Mononuclear cell (primary cell): Measurements from ENCODE around the gene PLEKHG4. TPM values are rescaled to one million over a fixed set of nuclear protein-coding genes. Genes with fewer than 3 reads are reported as not detected.
A peak's percentile ranks its signal among the peaks of the same experiment; 100 is the strongest.

Experiments
- H3K27me3 ChIP-seq: 2 replicates; pipeline ENCODE4 v1.6.0; 2011; ENCODE audit warnings: low read length, control low read depth; ENCODE audit not compliant: insufficient read depth
- H3K4me1 ChIP-seq: 2 replicates; pipeline ENCODE4 v1.5.1; 2011; ENCODE audit warnings: mild to moderate bottlenecking, low read length, control low read depth; ENCODE audit not compliant: insufficient read depth
- H3K4me3 ChIP-seq: 2 replicates; pipeline ENCODE4 v1.5.1; 2011; ENCODE audit warnings: mild to moderate bottlenecking, low read length, moderate library complexity
- H3K9me3 ChIP-seq: 2 replicates; pipeline ENCODE4 v1.5.1; 2011; ENCODE audit warnings: low read depth, mild to moderate bottlenecking, control low read depth, low read length
- total RNA-seq: library from RNA; depleted of rRNA; stranded (reverse); fragments of >200 nt; gene quantifications from one replicate; pipeline ENCODE4 v1.2.3, GENCODE V29; 2012

The PLEKHG4 gene
- total RNA-seq, 1 donor = 4.0 TPM

DNA sequence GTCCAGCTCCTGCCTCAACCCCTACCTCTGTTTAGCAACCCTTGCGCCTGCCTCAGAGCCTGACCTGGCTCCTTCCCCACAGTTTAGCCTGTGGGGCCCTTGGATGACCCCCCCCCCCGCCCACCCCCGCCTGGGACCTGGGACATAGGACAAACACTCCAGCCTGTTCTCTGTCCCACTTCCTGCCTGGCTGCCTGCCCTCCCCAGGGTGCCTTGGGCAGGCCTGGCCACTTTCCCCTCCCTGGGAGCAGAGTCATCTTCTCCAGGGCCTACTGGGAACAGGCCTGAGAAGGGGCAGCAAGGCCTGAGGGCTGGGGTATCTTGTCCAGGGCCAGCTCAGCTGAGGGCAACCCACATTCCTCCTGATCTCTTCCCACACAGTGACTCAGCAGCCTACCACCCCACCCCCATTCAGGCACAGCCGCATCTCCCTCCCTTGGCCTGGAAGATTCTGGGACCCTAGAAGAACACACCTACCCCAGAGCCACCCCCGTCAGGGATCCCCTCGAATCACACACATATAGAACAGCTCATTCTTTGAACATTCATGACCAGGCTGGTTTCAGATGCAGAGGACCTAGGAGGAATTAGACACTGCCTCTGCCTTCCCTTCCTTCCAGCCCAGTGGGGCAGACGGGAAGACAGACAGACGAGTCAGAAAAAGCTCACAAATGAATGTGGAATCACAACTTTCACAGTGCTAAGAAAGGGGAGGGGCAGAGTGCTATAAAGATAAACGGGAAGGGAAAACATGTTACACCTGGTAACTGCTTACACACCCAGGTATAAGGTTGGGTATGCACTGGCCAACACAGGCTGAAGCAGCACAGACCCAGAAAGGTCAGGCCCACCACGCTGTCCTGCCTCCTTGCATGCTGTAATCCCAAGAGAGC is 38.1 kb upstream of the PLEKHG4 start:
- Histone ChIP-seq H3K4me3 (no peak overlapping the region), H3K27me3 (no peaks in the 10 kb centered on the region), H3K9me3 (no peaks in the 10 kb centered on the region), H3K4me1 (peaks cover 49% of the 10 kb centered on the region)

DNA sequence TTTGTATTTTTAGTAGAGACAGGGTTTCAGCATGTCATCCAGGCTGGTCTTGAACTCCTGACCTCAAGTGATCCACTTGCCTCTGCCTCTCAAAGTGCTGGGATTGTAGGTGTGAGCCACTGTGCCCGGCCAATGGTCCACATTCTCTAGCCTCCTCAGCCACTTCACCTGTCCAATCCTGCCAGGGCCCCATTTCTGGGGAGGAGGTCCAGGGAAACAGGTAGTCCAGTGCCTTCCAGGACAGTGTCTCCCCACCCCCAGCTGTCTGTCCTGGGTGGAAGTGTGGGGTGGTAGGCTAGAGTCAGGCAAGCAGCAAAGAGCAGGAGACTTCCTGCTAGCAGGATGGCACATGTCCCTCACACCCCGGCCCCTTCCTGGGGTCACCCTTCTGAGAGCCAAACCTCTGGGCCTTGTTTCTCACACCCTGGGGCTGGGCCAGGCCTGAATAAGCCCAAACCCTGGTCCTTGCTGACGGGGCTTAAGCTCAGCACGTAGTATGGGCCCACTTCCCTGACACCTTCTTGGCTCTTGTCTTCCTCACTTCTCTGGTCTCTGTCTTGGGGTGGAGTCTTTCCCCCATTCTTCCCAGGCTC is 37.1 kb upstream of the PLEKHG4 start:
- Histone ChIP-seq H3K4me3 (no peak overlapping the region), H3K4me1 (peaks cover 55% of the 10 kb centered on the region), H3K27me3 (no peaks in the 10 kb centered on the region), H3K9me3 (no peaks in the 10 kb centered on the region)

DNA sequence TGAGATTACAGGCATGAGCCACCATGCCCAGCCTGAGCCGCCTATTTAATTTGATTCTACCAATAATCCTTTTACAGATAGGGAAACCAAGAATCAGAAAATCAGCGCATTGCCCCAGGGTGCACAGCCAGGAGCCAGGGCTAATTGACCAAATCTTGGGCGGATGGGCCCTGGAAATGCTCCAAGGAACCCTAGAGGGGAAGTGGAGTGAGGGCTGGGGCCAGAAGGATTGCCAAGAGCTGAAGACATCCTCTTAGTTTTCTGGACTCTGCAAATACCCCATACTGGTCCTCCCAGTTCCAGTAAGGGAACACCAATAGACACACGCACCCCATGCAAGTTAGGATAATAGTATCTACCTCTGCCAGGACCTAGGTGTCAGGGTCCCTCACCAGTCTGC is 35.9 kb upstream of the PLEKHG4 start:
- Histone ChIP-seq H3K4me1 (peaks cover 66% of the 10 kb centered on the region), H3K27me3 (peaks cover 3% of the 10 kb centered on the region), H3K9me3 (no peaks in the 10 kb centered on the region), H3K4me3 (no peak overlapping the region)

DNA sequence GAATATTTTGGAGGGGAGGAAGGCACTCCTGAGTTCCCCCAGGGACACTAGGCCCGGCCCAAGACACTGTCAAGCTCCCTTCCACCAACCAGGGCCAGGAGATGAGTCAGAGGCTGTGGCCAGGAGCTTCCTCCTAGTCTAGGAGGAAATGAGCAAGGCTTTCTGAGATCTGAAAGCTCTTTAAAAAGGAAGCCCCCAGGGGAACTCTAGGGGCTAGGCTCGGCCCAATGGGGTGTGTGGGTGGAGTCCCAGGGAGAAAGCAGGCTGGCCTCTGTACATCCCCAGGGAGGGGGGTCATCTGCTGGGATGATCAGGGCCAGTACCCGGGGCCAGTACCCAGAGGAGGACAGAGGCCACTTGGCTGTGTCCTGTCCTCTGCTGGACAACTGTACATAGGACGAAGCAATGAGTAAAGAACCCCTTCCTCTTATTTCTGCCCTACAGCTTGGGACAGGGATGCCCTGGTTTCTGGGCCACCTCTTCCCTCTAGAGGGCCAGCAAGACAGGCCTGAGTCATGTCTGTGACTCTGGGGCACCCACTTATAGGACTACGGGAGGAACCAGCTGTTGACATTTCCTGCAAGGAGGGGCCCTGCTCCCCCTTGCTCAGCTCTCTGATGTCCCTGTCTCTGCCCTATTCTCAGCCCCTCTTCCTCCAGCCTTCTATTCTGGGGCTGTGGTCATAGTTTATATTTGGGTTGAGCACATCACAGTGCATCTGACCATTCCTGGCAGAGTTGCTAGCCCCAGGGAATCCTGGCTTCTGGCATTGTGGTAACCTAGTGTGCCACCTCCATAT is 34.7 kb upstream of the PLEKHG4 start:
- Histone ChIP-seq H3K4me3 (peak overlapping the region; percentile 6), H3K9me3 (no peaks in the 10 kb centered on the region), H3K4me1 (peaks cover 76% of the 10 kb centered on the region), H3K27me3 (peaks cover 10% of the 10 kb centered on the region)

DNA sequence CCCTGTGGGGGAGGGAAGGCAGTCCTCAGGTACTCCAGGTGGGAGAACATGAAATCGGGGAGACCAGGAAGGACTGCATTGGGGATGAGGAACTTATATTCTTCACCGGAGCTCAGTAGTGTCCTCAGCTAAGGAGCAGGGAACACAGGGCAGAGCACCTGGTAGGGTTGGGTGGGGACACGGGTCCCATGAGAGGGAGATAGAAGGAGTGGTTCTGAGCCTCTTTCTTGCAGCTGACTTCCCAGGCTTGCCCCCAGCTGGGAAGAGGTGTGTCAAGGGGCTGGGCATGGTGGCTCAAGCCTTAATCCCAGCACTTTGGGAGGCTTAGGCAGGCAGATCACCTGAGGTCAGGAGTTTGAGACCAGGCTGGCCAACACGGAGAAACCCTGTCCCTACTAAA is 34.1 kb upstream of the PLEKHG4 start:
- H3K27me3 ChIP-seq = peaks cover 16% of the 10 kb centered on the region
- no peaks in the 10 kb centered on the region for H3K9me3 ChIP-seq
- H3K4me1 ChIP-seq = peaks cover 77% of the 10 kb centered on the region
- H3K4me3 ChIP-seq = peak overlapping the region; percentile 6

DNA sequence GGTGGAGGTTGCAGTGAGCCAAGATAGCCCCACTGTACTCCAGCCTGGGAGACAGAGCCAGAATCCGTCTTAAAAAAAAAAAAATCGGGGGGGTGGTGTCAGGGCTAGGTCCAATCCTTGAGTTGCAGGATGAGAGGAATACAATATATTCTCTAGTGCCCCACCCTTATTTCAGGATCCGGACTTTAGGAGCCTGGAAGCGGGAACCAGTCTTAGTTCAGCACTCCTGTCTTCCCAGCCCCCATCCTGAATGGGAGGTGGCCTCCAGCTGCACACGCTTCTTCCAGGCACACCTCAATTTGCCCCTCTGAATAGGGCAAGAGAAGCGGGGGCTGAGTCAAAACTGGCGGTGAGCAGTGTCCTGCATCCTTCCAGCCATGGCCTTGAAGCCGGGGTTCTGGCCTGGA is 33.7 kb upstream of the PLEKHG4 start:
- Histone ChIP-seq H3K9me3 (no peaks in the 10 kb centered on the region), H3K4me1 (peaks cover 77% of the 10 kb centered on the region), H3K4me3 (peak overlapping the region; percentile 68), H3K27me3 (peaks cover 21% of the 10 kb centered on the region)

DNA sequence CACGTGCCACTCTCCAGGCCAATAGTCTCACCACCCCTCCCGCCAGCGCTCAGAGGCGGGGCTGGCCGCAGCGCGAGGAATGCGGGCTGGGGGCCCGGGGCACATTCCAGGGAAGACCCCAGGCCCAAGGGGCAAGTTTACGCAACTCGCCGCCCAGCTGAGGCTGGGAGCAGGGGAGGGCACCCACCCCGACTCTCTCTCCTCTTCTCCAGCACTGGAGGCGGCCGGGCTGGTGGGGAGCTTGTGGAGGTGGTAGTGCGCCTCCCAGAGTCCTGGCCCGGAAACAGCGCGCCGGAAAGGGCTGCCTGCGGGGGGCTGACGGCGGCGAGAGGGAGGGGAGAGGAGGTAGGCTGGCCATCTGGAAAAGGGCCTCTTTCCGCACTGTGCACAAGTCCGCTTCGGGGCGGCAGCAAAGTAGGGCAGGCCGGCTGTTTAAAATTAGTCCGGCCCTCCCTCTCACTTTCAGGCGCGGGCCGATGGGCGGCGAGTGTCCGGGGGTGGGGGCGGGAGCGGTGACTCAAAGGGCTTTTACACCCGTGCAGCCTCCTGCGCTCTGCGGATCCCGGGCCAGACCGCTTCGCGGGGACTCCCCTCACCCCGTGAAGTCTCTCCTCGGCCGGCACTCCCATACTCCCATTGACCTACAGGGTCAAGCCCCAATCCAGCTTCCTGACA is 33.1 kb upstream of the PLEKHG4 start:
- Histone ChIP-seq H3K4me1 (peaks cover 76% of the 10 kb centered on the region), H3K27me3 (peaks cover 21% of the 10 kb centered on the region), H3K9me3 (no peaks in the 10 kb centered on the region), H3K4me3 (peak overlapping the region; percentile 68)

DNA sequence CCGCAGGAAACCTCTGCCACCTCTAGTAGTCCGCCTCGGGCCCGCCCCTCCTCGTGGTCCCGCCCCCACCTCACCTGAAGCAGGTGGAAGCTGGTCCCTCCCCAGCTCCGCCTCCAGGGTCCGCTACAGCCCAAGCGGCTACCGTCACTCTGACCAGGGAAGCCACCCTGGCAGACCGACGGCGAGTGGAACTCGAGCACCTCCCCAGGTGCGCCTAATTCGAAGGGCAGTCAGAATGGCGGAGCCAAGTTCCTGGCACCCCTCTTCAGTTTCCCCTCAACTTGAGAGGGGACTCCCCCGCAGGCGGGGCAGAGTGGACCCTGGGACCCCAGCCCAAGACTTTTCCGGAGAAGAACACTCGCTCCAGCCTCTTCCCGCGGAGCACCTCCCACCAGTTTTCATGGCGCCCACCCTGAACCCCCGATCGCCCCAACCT is 32.6 kb upstream of the PLEKHG4 start:
- H3K4me1 ChIP-seq = peaks cover 71% of the 10 kb centered on the region
- peaks cover 21% of the 10 kb centered on the region for H3K27me3 ChIP-seq
- no peaks in the 10 kb centered on the region for H3K9me3 ChIP-seq
- H3K4me3 ChIP-seq = peak overlapping the region; percentile 68

DNA sequence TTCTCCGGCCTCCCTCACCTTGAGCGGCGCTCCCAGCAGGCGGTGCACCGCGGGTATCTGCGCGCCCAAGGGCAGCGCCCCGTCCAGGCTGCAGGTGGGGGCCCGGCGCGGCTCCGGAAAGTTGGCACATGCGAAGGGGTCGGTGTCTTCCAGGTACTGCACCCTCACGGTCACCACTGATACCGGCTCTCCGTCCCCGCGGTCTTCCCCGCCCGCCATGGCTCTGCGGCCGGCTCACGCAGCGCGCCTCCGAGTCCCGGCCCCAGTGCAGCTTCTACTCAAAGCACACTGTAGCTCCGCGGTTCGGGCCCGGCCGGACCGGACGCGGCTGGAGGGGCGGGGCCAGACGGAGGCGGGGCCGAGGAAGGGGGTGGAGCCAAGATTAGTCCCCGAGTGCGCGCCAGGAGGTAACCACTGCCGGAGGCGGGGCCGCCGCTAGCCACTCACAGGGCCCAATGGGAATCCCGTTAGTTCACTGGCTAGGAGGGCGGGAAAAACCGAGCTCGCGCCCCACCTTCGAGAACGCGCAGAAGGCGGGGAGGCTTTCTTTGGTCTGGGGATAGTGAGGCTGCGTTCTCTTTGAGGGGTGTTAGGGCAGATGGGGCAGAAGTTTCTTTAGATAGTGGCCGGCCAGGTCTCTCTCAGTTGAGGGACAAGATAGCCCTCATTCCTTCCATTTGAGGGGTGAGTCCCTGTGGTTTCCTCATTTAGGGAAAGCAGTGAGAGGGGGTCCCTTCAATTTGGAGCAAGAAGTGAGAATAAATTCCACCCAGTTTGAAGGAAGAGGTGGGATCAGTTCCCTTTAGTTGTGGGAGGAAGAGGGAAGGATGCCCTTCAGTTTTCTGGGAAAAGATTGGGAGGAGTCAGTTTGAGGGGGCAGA is 31.9 kb upstream of the PLEKHG4 start, which contains the start of gene FHOD1:
FHOD1 (minus strand) TSS at position 290 of the 881 bp plus-strand sequence; CDS start at position 219, 71 bp downstream.
- no peaks in the 10 kb centered on the region for H3K9me3 ChIP-seq
- peaks cover 21% of the 10 kb centered on the region for H3K27me3 ChIP-seq
- peaks cover 65% of the 10 kb centered on the region for H3K4me1 ChIP-seq
- H3K4me3 ChIP-seq = peak within 1 kb of the TSS; percentile 68

DNA sequence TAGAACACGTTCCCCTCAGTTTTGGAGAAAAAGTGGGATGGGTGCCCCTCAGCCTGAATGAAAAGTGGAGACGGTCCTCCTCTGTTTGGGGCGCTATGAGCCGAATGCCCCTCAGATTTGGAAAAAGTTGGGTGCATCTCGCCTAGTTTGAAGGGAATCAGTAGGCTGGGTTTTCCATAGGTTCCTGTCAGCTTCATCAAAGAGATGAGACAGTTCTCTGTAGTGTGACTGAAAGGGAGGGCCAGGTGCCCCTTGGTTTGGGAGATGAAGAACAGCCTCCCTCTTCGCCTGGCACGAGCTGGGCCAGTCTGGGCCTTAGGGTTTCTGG is 31.3 kb upstream of the PLEKHG4 start:
- no peaks in the 10 kb centered on the region for H3K9me3 ChIP-seq
- peak overlapping the region; percentile 68 for H3K4me3 ChIP-seq
- peaks cover 60% of the 10 kb centered on the region for H3K4me1 ChIP-seq

DNA sequence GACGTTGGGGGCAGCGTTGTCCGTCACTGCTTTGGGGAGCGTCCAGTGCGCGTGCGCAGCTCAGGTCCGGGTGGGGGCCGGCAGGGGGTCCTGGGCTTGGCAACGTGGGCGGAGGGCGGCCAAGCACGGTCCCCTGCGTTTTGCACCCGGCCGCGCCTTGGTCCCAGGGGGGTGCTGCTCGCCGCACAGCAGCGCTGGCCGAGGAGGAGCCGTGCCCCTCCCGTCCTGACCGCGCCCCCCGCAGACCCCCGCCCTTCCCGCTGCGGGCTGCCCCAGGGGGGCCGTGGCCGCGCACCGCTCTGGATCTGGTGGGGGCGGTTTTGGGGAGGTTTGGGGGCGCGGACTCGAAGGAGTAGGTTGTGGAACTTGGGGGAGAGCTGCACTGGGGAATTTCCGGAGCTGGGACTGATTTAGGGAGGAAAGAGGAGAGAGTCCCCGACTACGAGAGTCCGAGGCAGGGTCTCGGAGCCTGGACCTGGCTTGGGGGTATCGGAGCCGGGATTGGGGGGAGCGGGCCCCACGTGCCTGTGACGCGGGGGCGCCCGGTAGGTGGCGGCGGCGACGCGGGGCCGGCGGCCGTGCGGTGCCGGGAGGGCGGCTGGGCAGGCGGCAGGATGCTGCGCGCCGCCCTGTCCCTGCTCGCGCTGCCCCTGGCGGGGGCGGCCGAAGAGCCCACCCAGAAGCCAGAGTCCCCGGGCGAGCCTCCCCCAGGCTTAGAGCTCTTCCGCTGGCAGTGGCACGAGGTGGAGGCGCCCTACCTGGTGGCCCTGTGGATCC is 30.7 kb upstream of the PLEKHG4 start, which contains the start of gene SLC9A5:
SLC9A5 (plus strand) TSS at position 579 of the 777 bp plus-strand sequence; CDS start at position 615, 36 bp downstream.
- Histone ChIP-seq H3K4me1 (peaks cover 55% of the 10 kb centered on the region), H3K9me3 (no peaks in the 10 kb centered on the region), H3K4me3 (peak within 1 kb of the TSS; percentile 68), H3K27me3 (peaks cover 21% of the 10 kb centered on the region)

More for the DNA sequence above, 31.3 kb upstream of the PLEKHG4 start:
- H3K27me3 ChIP-seq = peaks cover 21% of the 10 kb centered on the region

DNA sequence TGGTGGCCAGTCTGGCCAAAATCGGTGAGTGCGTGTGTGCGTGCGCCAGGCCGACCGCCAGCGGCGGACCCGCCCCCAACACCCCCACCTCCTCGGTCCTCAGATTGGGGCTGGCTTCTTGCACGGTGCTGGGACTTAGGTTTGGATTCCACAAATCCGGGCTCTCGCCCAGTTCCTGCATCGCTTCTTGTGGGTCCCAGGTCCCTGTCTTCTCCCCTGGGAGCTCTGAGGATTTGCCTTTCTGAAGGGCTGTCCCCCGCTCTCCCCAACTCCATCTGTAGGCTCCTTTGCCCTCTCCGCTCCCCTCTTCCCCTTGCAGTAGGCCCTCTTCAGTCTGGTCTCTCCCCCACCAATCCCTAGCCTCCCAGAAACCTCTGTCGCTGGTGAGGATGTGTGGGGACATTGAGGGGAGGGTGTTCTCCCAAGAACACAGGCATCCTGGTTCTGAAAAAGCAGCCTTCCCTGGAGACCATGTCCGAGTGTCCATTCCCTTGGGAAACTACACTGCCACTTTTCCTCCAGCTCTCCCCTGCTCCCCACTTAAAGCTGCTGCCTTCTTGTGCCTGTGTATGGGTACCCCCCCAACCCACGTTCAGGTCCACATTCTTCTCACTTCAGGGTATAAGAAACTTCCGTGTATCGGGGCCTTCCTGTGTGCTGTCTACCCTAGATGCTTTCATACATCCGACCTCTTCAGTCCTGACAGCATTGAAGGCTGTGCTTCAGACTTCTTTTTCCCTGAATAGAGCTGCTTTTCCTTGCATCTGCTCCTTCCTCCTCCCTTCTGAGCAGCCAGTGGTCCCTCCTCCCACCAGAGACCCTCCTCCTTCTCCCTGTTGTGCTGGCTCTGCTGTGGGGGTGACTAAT is 29.9 kb upstream of the PLEKHG4 start:
- Histone ChIP-seq H3K4me3 (no peak overlapping the region), H3K4me1 (peaks cover 47% of the 10 kb centered on the region)

DNA sequence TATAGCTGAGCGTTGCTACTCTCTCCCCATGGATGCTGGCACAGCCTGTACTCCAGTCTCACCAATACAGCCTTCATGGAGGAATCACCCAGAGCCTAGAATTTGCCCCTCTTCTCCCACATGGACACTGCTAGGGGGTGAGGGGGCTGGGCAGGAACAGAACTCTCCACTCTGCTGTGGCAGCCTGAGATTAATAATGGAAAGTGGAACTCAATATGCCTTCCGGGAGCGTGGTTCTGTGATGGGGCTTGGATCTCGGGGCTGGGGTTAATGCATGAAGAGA is 29.3 kb upstream of the PLEKHG4 start:
- H3K4me1 ChIP-seq = peaks cover 41% of the 10 kb centered on the region
- H3K4me3 ChIP-seq = no peak overlapping the region
- peaks cover 21% of the 10 kb centered on the region for H3K27me3 ChIP-seq
- no peaks in the 10 kb centered on the region for H3K9me3 ChIP-seq

More for the DNA sequence above, 29.9 kb upstream of the PLEKHG4 start:
- no peaks in the 10 kb centered on the region for H3K9me3 ChIP-seq
- H3K27me3 ChIP-seq = peaks cover 21% of the 10 kb centered on the region
